ENCODE results near the gene SHISA6.
"Not testable (repeated sequence)": the region's sequence is repeated elsewhere in the genome, so short reads cannot be mapped to it uniquely, and the experiment has no call there.

SHISA6 gene

GRCh38 chr17:11267999-11268575, 27.1 kb downstream of the SHISA6 start:
- DNase-seq: no peak

GRCh38 chr17:11269210-11269609, 28.2 kb downstream of the SHISA6 start:
- DNase-seq: no peak

DNA sequence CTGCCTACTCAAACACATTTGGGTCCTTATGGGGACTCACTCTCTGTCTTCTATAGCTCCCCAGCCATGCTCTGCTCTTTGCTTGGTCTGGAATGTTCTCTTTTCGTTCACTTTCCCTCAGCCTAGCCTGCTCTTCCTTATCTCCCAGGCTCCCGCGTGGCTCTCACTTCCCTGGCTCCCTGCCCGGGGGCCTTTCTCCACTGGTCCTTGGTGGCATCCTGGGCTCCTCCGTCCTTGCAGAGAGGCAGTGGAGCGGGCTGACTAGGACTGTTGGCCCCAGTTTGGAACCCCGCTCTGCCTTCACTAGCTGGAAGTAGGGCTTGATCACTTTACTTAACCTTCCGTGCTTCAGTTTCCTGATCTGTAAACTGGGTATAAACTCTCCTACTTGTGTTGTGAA, 31.2 kb downstream of the SHISA6 start:
- DNase-seq: no peak

- DNase-seq: no peak
These were observed 32.6 kb downstream of the SHISA6 start for GRCh38 chr17:11273596-11273995.

DNA sequence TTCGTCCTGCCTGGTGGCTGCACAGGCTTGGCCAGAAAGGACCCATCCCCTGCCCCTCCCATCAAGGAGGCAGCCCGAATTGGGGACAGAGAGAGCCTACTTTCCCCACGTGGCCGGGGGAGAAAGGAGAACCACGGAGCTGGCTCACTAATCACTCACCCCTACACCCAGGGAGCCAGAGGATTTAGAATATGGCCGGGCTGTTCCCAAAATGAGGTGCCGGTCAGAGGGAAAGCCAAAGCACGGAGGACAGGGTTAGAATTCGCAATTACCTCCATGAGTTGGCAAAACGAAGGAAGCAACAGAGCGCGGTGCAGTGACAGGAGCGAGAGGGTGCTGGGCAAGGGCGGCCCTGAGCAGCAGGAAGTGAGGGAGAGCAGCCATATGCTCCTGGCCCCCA, 33.1 kb downstream of the SHISA6 start:
- DNase-seq: no peak

DNA sequence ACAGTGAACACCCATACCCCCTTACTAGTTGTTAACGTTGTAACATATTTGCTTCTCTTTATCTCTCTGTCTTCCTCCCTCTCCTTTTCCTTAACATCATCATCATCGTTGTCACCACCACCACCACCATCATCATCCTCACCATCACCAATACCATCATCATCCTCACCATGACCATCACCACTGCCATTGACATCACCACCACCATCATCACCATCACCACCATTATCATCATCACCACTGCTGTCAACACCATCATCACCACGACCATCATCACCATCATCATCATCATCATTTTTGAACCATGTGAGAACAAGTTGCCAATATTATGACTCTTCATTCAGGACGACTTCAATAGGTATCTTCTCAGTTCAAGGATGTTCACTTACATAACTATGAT, 35.5 kb downstream of the SHISA6 start:
- no peak for DNase-seq

DNA sequence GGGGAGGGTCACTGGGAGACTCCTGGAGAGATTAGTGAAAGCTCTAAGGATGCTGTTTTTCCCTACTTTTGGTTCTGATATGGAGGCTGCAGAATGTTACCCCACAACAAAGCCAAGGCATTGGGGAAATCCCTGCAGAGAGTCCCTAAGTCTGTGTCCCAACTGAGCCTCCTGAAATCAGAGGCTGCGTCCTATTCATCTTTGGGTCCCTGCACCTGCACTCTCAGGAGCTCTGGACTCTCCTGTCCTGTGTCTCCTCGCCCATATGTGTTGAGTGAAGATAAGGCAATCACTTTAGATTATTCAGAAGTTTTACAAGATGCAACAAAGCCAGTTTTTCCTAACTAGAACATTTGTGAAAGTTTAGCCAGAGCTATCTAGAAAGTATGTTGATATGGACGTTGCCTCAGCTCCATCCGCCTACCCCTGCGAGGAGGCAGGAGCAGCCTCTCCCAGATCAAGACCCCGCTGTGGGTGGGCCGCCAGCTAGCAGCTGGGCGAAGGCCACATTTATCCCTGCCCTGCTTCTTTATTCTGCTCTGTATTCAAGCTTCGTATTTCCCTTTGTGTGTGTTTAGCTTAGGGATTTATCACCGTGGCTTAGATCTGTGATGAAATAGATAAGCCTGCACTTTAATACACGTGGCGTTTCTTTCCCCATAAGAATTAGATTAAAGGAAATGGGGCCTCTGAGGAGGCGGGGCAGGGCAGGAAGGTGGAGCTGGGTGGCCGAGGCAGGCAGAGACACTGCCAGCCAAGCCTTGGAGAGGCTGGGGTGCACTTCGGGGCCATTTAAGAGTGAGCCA, 37.4 kb downstream of the SHISA6 start:
- DNase-seq: no peak

DNA sequence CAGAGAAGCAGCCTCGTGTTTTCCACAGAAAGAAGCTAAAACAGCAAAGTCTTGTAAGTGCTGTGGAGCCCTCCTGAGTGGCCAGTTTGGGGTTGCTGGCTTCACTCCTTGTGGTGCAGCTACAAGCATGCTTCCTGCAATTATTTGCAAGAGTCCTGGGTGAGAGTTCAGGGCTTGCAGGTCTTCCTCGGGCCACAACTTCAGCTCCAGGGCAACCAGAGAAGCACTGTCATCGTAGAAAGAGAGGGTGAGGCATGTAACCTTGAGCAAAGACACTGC, 37.9 kb downstream of the SHISA6 start:
- no peak for DNase-seq

DNA sequence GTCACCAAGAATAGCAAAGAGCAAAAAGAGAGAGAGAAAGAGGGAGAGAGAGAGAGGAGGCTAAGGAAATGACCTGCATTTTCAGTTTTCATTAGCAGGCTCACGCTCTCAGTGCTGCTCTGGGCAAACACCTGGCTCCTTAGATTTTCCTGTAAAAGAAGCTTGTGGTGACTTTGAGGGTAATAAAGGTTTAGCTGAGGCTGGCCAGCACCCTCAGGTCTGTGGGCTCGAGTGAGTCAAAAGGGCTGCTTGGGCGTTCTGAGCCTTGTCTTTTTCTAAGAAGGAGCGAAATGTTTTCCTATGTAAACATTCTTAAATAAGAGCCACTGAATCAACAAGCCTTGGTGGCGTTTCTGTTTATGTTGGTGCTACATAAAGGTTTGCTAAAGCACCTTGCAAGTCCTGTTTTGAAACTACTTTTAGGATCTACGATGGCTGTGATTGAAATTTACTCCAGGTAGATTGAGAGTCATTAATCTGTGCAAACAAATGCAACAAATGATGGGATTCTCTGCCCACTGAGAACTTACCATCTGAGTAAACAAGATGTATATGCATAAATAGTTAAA, 38.8 kb downstream of the SHISA6 start:
- DNase-seq: no peak

GRCh38 chr17:11282586-11282985, 41.6 kb downstream of the SHISA6 start:
- no peak for DNase-seq

DNA sequence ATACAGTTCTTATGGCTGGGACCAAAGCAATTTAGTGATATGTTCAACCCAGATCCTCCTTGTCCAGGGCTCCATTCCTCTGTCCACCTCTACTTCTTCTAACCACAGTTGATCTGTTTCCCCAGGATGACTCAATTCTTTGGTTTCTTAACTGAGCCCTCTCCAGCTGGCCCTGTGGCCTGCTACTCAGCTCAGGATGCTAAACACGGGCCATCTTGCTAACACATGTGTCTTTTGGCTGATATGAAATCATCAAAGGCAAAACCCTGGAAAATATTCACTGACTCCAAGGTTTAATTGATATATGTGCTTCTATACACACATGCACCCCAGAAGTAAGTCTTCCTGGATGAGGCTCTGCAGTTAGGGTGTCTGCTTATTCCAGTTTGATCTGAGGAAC, 43.8 kb downstream of the SHISA6 start:
- DNase-seq: no peak

DNA sequence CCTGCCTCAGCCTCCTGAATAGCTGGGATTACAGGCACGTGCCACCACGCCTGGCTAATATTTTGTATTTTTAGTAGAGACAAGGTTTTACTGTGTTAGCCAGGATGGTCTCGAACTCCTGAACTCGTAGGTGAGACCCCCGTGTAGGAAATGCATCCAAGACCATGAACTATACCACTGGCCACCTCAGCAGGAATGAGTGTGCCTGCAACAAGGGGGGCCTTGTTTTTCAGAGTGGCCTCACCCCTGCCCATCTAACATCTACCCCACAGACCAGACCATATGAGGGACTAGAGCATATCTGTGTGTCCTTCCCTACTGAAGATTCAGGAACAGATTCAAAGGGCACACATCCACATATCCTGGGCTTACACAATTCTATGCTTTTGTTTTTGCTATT, 44.9 kb downstream of the SHISA6 start:
- no peak for DNase-seq

DNA sequence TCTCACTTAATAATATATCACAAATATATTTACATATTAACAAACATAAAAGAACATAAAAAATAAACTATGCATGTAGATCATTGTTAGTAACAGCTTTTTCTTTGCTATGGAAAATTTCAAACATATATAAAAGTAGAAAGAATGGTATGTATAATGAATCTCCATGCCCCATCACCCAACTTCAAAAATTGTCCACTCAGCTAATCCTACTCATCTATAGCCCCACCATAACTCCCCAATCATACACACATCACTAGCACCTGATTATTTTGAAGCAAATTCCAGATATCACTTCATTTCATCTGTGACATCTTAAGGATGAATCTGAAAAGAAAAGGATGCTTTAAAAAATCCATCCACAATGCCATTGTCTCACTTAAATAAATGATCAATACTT, 46.8 kb downstream of the SHISA6 start:
- no peak for DNase-seq

DNA sequence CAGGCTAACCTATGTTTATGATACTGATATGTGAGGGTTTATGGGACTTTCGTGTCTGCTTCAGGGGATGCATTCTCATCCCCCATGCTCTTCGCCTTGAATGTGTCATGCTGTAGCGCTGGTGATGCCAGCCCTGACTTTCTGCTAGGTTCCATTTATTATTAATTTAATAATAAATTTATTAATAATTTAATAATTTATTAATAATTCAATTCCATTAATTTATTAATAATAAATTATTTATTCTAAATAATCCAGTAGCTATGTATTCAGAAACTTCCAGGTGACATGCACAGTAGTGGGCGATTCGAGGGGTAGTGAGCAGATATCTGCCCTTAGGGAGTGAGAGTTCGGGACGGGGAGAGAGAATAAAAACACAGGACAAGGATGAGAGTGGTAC, 49.8 kb downstream of the SHISA6 start:
- DNase-seq: no peak

DNA sequence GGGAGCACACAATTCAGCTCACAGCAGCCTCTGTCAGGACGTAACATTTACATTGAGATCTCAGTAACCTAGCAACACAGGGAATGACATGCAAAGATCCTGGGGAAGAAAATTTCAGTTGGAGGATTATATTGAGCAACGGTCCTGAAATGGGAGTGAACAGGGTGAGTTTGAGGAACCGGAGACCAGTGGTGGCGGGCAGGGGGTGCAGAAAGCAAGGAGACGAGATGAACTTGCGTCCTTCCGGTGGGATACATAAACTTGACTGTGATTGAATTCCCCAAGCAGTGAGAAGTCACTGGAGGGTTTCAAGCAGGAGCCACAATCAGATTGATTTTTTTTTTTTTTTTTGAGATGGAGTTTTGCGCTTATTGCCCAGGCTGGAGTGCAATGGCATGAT, 51.5 kb downstream of the SHISA6 start:
- DNase-seq: no peak

GRCh38 chr17:11293480-11293879, 52.5 kb downstream of the SHISA6 start:
- DNase-seq: no peak

DNA sequence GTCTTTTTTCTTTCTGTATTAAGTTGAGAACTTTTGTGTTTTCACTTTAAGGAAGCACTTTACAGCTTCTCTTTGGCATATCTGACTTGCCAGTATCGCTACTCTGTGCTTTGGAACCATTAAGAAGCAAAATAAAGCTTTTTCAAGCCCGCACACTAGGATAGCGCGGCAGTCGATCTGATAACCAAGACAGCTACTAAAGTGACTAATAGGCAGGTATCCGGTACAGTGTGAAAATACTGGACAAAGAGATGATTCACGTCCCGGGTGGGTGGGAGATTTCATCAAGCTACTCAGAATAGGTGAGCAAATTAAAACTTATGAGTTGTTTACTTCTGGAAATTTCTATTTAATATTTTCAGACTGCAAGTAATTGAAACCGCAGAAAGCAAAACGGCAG, 53.8 kb downstream of the SHISA6 start:
- DNase-seq: no peak

GRCh38 chr17:11296994-11297393, 56.0 kb downstream of the SHISA6 start:
- no peak for DNase-seq

- no peak for DNase-seq
These were observed 57.4 kb downstream of the SHISA6 start for GRCh38 chr17:11298401-11298800.

- no peak for DNase-seq
These were observed 59.2 kb downstream of the SHISA6 start for GRCh38 chr17:11300201-11300600.

GRCh38 chr17:11300738-11301137, 59.7 kb downstream of the SHISA6 start:
- DNase-seq: no peak

DNA sequence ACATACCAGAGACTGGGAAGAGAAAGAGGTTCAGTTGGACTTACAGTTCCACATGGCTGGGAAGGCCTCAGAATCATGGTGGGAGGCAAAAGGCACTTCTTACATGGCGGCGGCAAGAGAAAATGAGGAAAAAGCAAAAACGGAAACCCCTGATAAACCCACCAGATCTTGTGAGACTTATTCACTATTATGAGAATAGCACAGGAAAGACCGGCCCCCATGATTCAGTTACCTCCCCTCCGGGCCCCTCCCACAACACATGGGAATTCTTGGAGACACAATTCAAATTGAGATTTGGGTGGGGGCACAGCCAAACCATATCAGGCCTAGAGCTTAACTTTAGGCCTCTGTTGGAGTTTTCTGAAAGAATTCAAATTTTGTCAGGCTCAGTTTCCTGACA, 60.9 kb downstream of the SHISA6 start:
- not testable (repeated sequence) for DNase-seq

DNA sequence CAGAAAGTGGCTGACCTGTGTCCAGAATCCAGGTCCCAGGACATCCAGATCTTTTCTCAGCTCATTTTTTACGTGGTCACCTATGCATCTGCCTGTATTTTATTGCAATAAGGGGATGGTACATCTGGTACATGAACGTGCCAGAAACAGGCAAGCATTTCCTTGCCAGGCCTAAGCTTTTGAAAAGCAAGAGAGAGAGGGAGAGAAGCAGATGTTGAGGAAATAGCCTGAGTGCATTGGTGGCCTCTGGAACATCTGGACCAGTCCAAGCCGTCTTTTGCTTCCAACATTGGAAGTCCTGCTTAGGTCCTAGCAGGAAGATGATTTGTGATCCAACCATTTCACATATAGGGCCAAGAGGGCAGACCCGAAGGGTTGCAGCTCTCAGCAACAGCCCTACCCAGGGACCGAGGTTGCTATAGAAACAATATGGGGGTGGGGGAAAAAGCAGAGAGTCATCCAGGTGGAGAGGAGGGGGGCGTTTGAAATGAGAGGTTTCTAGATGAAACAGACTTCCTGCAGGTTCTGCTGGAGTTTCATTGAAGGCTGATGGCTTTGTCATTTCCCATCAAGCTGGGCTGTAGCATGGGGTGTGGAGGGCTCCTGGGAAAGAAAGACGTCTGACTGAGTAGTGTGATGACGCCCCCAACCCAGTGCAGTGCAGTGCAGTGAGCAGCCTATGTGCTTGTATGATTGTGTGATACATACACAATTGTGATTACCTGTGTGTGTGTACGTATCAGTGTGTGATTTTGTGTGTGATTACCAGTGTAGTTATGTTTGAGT, 61.6 kb downstream of the SHISA6 start:
- DNase-seq: no peak

- no peak for DNase-seq
These were observed 62.9 kb downstream of the SHISA6 start for GRCh38 chr17:11303773-11304394.

Measured in CD4-positive, alpha-beta T cell treated with Interleukin-17A for 1 hour (primary cell).